ENCODE results near the gene CDKAL1.

The CDKAL1 gene

DNA sequence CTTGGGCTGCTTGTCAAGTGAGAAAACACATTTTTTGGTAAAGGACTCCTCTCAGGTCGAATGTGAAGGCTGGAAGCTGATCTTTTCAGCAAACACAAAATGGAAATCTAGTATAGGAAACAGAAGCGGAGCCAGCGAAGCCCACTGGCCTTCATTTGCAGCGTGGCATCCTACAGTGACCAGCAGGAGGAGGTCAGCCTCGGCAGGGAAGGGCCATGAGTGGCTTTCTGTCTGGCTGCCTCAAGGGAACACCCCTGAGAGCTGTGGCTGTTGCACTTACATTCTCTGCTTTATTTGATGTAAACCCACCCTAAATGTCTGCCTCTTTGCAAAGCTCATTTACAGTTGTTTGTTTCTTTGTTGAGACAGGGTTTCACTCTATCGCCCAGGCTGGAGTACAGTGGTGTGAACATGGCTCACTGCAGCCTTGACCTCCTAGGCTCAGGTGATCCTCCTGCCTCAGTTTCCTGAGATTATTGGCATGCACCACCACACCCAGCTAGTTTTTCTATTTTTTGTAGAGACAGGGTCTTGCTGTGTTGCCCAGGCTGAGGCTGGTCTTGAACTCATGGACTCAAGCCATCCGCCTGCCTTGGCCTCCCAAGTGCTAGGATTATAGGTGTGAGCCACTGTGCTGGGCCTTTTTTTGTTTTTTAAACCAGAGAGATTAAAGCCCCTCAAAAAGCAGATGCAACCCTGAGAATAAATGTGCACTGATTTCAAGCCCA, 737.3 kb downstream of the CDKAL1 start:
- TF ChIP-seq, protein P1, sequence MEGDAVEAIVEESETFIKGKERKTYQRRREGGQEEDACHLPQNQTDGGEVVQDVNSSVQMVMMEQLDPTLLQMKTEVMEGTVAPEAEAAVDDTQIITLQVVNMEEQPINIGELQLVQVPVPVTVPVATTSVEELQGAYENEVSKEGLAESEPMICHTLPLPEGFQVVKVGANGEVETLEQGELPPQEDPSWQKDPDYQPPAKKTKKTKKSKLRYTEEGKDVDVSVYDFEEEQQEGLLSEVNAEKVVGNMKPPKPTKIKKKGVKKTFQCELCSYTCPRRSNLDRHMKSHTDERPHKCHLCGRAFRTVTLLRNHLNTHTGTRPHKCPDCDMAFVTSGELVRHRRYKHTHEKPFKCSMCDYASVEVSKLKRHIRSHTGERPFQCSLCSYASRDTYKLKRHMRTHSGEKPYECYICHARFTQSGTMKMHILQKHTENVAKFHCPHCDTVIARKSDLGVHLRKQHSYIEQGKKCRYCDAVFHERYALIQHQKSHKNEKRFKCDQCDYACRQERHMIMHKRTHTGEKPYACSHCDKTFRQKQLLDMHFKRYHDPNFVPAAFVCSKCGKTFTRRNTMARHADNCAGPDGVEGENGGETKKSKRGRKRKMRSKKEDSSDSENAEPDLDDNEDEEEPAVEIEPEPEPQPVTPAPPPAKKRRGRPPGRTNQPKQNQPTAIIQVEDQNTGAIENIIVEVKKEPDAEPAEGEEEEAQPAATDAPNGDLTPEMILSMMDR (conservative IDR thresholded peaks at IDR 0.05; ENCODE audit: low read length): no peak
- no peak for TF ChIP-seq EZH2phosphoT487 (IDR thresholded peaks at IDR 0.05; ENCODE audit: borderline replicate concordance)
- H2AFZ ChIP-seq (ENCODE audit: low read length): no peak overlapping the region
- H3K9me2 ChIP-seq (replicated peaks; ENCODE audit: low read depth, low read length): no peaks in the 10 kb centered on the region

GRCh38 chr6:21273451-21273850, 739.2 kb downstream of the CDKAL1 start:
- no peaks in the 10 kb centered on the region for H3K9me3 ChIP-seq (ENCODE audit: insufficient read depth, low read depth, low read length)
- no peaks in the 10 kb centered on the region for H3F3A ChIP-seq (ENCODE audit: low read depth)
- no peaks in the 10 kb centered on the region for H3K9me2 ChIP-seq (replicated peaks; ENCODE audit: low read depth, low read length)
- no peaks in the 10 kb centered on the region for H3K4me1 ChIP-seq (ENCODE audit: insufficient read depth, low read length, poor library complexity, severe bottlenecking)
- H3K4me2 ChIP-seq (ENCODE audit: low read depth, low read length, poor library complexity, severe bottlenecking): no peak overlapping the region
- H2AFZ ChIP-seq (ENCODE audit: low read length): no peak overlapping the region
- no peaks in the 10 kb centered on the region for H4K20me1 ChIP-seq (ENCODE audit: insufficient read depth, low read length, poor library complexity, severe bottlenecking)
- no peak overlapping the region for H3K9ac ChIP-seq (ENCODE audit: low read depth, low read length, poor library complexity, severe bottlenecking)
- no peaks in the 10 kb centered on the region for H3K79me2 ChIP-seq (ENCODE audit: insufficient read depth, low read length)
- no peaks in the 10 kb centered on the region for H3K36me3 ChIP-seq (ENCODE audit: insufficient read depth, low read length)
- no peaks in the 10 kb centered on the region for H3K27me3 ChIP-seq (ENCODE audit: insufficient read depth, low read length, poor library complexity, severe bottlenecking)
- H3K4me3 ChIP-seq (ENCODE audit: low read length, poor library complexity, severe bottlenecking): no peak overlapping the region
- no peak for TF ChIP-seq EZH2phosphoT487 (IDR thresholded peaks at IDR 0.05; ENCODE audit: borderline replicate concordance)
- TF ChIP-seq, protein P1 (conservative IDR thresholded peaks at IDR 0.05; ENCODE audit: low read length): no peak

More for the DNA sequence above, 737.3 kb downstream of the CDKAL1 start:
- Histone ChIP-seq H3K9me3 (ENCODE audit: insufficient read depth, low read depth, low read length) (no peaks in the 10 kb centered on the region), H3K9ac (ENCODE audit: low read depth, low read length, poor library complexity, severe bottlenecking) (no peak overlapping the region), H4K20me1 (ENCODE audit: insufficient read depth, low read length, poor library complexity, severe bottlenecking) (no peaks in the 10 kb centered on the region), H3K36me3 (ENCODE audit: insufficient read depth, low read length) (no peaks in the 10 kb centered on the region), H3K4me3 (ENCODE audit: low read length, poor library complexity, severe bottlenecking) (no peak overlapping the region), H3K4me1 (ENCODE audit: insufficient read depth, low read length, poor library complexity, severe bottlenecking) (no peaks in the 10 kb centered on the region), H3K4me2 (ENCODE audit: low read depth, low read length, poor library complexity, severe bottlenecking) (no peak overlapping the region), H3F3A (ENCODE audit: low read depth) (no peaks in the 10 kb centered on the region), H3K27me3 (ENCODE audit: insufficient read depth, low read length, poor library complexity, severe bottlenecking) (no peaks in the 10 kb centered on the region), H3K79me2 (ENCODE audit: insufficient read depth, low read length) (no peaks in the 10 kb centered on the region)

DNA sequence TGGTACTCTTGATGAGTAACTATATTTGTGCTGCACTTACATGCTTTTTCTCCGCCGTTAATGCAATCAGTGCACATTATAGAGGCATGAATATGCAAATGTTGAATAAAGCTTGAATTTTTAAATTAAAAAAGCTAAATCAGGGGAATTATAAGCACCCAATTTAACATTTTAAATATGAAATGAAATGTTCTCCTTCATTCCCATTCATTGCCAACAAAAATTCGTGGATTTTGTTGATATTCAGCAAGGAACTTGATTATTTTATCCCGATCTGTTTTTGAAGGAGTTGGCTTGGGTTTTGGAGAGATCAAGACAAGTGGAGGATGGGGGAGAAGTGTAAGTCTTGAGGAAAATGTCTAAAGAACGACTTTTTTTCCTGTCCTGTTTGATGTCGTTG, 740.6 kb downstream of the CDKAL1 start:
- Histone ChIP-seq H4K20me1 (ENCODE audit: insufficient read depth, low read length, poor library complexity, severe bottlenecking) (no peaks in the 10 kb centered on the region), H3K9me3 (ENCODE audit: insufficient read depth, low read depth, low read length) (no peaks in the 10 kb centered on the region), H3K4me1 (ENCODE audit: insufficient read depth, low read length, poor library complexity, severe bottlenecking) (no peaks in the 10 kb centered on the region), H3K27me3 (ENCODE audit: insufficient read depth, low read length, poor library complexity, severe bottlenecking) (no peaks in the 10 kb centered on the region), H3K4me2 (ENCODE audit: low read depth, low read length, poor library complexity, severe bottlenecking) (no peak overlapping the region), H3K79me2 (ENCODE audit: insufficient read depth, low read length) (no peaks in the 10 kb centered on the region), H3F3A (ENCODE audit: low read depth) (no peaks in the 10 kb centered on the region), H3K9me2 (replicated peaks; ENCODE audit: low read depth, low read length) (no peaks in the 10 kb centered on the region), H3K9ac (ENCODE audit: low read depth, low read length, poor library complexity, severe bottlenecking) (no peak overlapping the region), H3K36me3 (ENCODE audit: insufficient read depth, low read length) (no peaks in the 10 kb centered on the region), H3K4me3 (ENCODE audit: low read length, poor library complexity, severe bottlenecking) (no peak overlapping the region), H2AFZ (ENCODE audit: low read length) (no peak overlapping the region)
- TF ChIP-seq, protein P1 (conservative IDR thresholded peaks at IDR 0.05; ENCODE audit: low read length): no peak
